CD4-positive, alpha-beta memory T cell (primary cell): ENCODE data around the gene RAPGEFL1. TPM values are rescaled to one million over a fixed set of nuclear protein-coding genes. Genes with fewer than 3 reads are reported as not detected.

ENCODE experiments used
- microRNA-seq: library from miRNA; unstranded; fragments of <30 nt; microRNA quantifications from one replicate; pipeline ENCODE4 v1.2.0, GENCODE V29; 2021; ENCODE audit warnings: borderline replicate concordance, borderline number of aligned reads, borderline microRNAs expressed, mixed read lengths
- polyA plus RNA-seq, 2 donors: library from polyadenylated mRNA; unstranded; fragments of 300-500 nt; fragmentation: Illumina TruSeq; gene quantifications; one replicate each; pipeline ENCODE4 v1.2.3, GENCODE V29; 2021
- total RNA-seq, 2 experiments: library from RNA; stranded (reverse); gene quantifications; one replicate each; pipeline ENCODE4 v1.2.3, GENCODE V29; 2021

Gene RAPGEFL1
- total and polyA plus RNA-seq, 4 experiments from 2014 or later: 0.13 to 6.5 (median 5.4) TPM; not detected in 1

Small RNA genes lying within 50 kb of the gene (microRNA-seq; reads per million reads assigned to microRNA genes)
- gene MIR6866: 0.72 reads per million
- not detected for gene MIR6867

Other genes starting within 250 kb of the RAPGEFL1 start
- 10 to 100 TPM; 79.6 to 87.2 TPM for gene ORMDL3, start 249.9 kb upstream of the RAPGEFL1 start, total RNA-seq
- gene ORMDL3, start 249.9 kb upstream of the RAPGEFL1 start, polyA plus RNA-seq: 100 to 1,000 TPM in 1 of 2 donors, 10 to 100 TPM in 1; 90.4 to 161 TPM
- gene LRRC3C, start 249.7 kb upstream of the RAPGEFL1 start, total RNA-seq: not detected
- not detected for gene LRRC3C, start 249.7 kb upstream of the RAPGEFL1 start, polyA plus RNA-seq
- under 1 TPM; 0.23 to 0.25 TPM for gene GSDMA, start 214.5 kb upstream of the RAPGEFL1 start, total RNA-seq
- gene GSDMA, start 214.5 kb upstream of the RAPGEFL1 start, polyA plus RNA-seq: 1 to 10 TPM in 1 of 2 donors, under 1 TPM in 1; 0.42 to 1.1 TPM
- gene PSMD3, start 196.7 kb upstream of the RAPGEFL1 start, total RNA-seq: 10 to 100 TPM; 59.7 to 60.3 TPM
- 10 to 100 TPM; 44.6 to 47.9 TPM for gene PSMD3, start 196.7 kb upstream of the RAPGEFL1 start, polyA plus RNA-seq
- gene CSF3, start 162.0 kb upstream of the RAPGEFL1 start, total RNA-seq: not detected
- gene CSF3, start 162.0 kb upstream of the RAPGEFL1 start, polyA plus RNA-seq: not detected
- gene MED24, start 123.1 kb upstream of the RAPGEFL1 start, total RNA-seq: 10 to 100 TPM; 81.1 to 93.0 TPM
- gene MED24, start 123.1 kb upstream of the RAPGEFL1 start, polyA plus RNA-seq: 10 to 100 TPM; 34.0 to 46.2 TPM
- gene THRA, start 114.5 kb upstream of the RAPGEFL1 start, total RNA-seq: 10 to 100 TPM; 35.9 to 41.3 TPM
- 10 to 100 TPM in 1 of 2 donors, 1 to 10 TPM in 1; 5.8 to 11.9 TPM for gene THRA, start 114.5 kb upstream of the RAPGEFL1 start, polyA plus RNA-seq
- gene NR1D1, start 76.9 kb upstream of the RAPGEFL1 start, total RNA-seq: 10 to 100 TPM; 14.8 to 15.1 TPM
- gene NR1D1, start 76.9 kb upstream of the RAPGEFL1 start, polyA plus RNA-seq: 10 to 100 TPM in 1 of 2 donors, 1 to 10 TPM in 1; 5.7 to 12.3 TPM
- 100 to 1,000 TPM; 130 to 133 TPM for gene MSL1, start 55.5 kb upstream of the RAPGEFL1 start, total RNA-seq
- 1 to 10 TPM; 6.0 to 8.3 TPM for gene MSL1, start 55.5 kb upstream of the RAPGEFL1 start, polyA plus RNA-seq
- gene CASC3, start 36.9 kb upstream of the RAPGEFL1 start, total RNA-seq: 100 to 1,000 TPM; 142 to 146 TPM
- 10 to 100 TPM; 31.1 to 54.2 TPM for gene CASC3, start 36.9 kb upstream of the RAPGEFL1 start, polyA plus RNA-seq
- 10 to 100 TPM; 34.4 to 34.7 TPM for gene WIPF2, start 41.8 kb downstream of the RAPGEFL1 start, total RNA-seq
- 10 to 100 TPM in 1 of 2 donors, 1 to 10 TPM in 1; 5.2 to 13.6 TPM for gene WIPF2, start 41.8 kb downstream of the RAPGEFL1 start, polyA plus RNA-seq
- gene CDC6, start 110.4 kb downstream of the RAPGEFL1 start, total RNA-seq: 1 to 10 TPM in 1 of 2 experiments, under 1 TPM in 1; 0.72 to 2.1 TPM
- gene CDC6, start 110.4 kb downstream of the RAPGEFL1 start, polyA plus RNA-seq: under 1 TPM; 0.61 to 0.87 TPM
- gene RARA, start 131.7 kb downstream of the RAPGEFL1 start, total RNA-seq: 10 to 100 TPM; 54.1 to 54.5 TPM
- gene RARA, start 131.7 kb downstream of the RAPGEFL1 start, polyA plus RNA-seq: 10 to 100 TPM in 1 of 2 donors, 1 to 10 TPM in 1; 5.1 to 20.7 TPM
- not detected for gene GJD3, start 187.3 kb downstream of the RAPGEFL1 start, total RNA-seq
- not detected for gene GJD3, start 187.3 kb downstream of the RAPGEFL1 start, polyA plus RNA-seq
- gene TOP2A, start 240.4 kb downstream of the RAPGEFL1 start, total RNA-seq: 1 to 10 TPM in 1 of 2 experiments, under 1 TPM in 1; 0.47 to 1.1 TPM
- under 1 TPM; 0.10 to 0.14 TPM for gene TOP2A, start 240.4 kb downstream of the RAPGEFL1 start, polyA plus RNA-seq